Measurements from ENCODE around the gene FGD2.

The FGD2 gene

DNA sequence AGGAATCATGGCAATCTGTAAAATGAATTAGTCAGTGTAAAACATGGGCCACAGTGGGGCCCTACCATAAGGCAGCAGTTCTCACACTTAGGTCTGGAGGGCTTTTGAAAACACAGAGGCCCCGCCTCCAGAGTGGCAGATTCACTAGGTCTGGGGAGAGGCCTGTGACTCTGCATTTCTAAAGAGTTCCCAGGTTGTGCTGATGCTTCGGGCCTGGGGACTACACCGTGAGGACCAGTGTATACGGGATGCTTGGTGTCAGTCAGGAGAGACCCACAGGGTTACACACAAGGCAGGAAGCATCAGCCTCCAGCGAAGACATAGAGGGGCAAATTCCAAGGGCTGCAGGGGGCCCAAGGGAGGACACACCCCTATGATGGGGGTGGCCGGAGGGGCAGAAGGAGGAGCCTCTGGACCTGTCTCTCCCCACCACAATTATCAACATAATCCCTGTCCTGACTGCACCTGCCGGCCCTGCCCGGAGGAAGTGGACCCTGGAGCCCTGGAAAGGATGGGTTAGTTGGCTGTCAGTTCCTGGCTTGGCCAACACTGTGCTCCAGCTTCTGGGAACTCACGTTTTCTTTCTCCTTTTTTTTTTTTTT, 46.7 kb downstream of the FGD2 start:
- TF ChIP-seq, protein P1, sequence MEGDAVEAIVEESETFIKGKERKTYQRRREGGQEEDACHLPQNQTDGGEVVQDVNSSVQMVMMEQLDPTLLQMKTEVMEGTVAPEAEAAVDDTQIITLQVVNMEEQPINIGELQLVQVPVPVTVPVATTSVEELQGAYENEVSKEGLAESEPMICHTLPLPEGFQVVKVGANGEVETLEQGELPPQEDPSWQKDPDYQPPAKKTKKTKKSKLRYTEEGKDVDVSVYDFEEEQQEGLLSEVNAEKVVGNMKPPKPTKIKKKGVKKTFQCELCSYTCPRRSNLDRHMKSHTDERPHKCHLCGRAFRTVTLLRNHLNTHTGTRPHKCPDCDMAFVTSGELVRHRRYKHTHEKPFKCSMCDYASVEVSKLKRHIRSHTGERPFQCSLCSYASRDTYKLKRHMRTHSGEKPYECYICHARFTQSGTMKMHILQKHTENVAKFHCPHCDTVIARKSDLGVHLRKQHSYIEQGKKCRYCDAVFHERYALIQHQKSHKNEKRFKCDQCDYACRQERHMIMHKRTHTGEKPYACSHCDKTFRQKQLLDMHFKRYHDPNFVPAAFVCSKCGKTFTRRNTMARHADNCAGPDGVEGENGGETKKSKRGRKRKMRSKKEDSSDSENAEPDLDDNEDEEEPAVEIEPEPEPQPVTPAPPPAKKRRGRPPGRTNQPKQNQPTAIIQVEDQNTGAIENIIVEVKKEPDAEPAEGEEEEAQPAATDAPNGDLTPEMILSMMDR (IDR thresholded peaks at IDR 0.05; ENCODE audit: borderline replicate concordance, control extremely low read depth, extremely low read depth, insufficient read depth, missing control alignments), result no peak
- in situ Hi-C loops (cut with MboI; ENCODE audit: low sequenced_read_pairs, unreplicated experiment), result loop anchor here (5.0 kb wide), 1 partner anchor 120 kb away; the partner anchor contains the start of gene PIM1
- peak; percentile 17 for DNase-seq (ENCODE audit: low spot score)

DNA sequence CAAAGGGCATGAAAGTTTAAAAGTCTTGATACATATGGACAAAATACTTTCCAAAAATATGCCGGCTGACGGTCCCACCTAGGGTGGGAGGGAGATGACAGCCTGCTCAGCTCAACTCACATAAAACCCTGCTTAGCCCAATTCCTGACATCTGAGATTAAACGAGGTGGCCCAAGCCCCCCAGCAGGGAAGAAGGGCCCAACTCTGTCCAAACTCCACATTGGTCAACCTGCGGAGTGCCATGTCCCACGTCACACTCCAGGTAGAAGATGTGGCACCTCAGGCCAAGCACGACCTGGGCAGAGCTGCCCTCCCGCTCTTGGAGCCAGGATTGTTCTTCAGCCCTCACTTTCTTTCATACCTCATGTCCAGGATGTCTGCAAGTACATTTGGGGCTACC, 48.2 kb downstream of the FGD2 start:
- in situ Hi-C loops (cut with MboI; ENCODE audit: low sequenced_read_pairs, unreplicated experiment), result loop anchor here (5.0 kb wide), 1 partner anchor 119 kb away; the partner anchor contains the start of gene PIM1
- no peak for DNase-seq (ENCODE audit: low spot score)
- TF ChIP-seq, protein P1 (IDR thresholded peaks at IDR 0.05; ENCODE audit: borderline replicate concordance, control extremely low read depth, extremely low read depth, insufficient read depth, missing control alignments), result no peak

GRCh38 chr6:37054171-37054570, 48.7 kb downstream of the FGD2 start:
- TF ChIP-seq, protein P1 (IDR thresholded peaks at IDR 0.05; ENCODE audit: borderline replicate concordance, control extremely low read depth, extremely low read depth, insufficient read depth, missing control alignments), result no peak
- no peak for DNase-seq (ENCODE audit: low spot score)
- in situ Hi-C loops (cut with MboI; ENCODE audit: low sequenced_read_pairs, unreplicated experiment), result loop anchor here (5.0 kb wide), 1 partner anchor 118 kb away; the partner anchor contains the start of gene PIM1

GRCh38 chr6:37054580-37054979, 49.1 kb downstream of the FGD2 start:
- TF ChIP-seq, protein P1 (IDR thresholded peaks at IDR 0.05; ENCODE audit: borderline replicate concordance, control extremely low read depth, extremely low read depth, insufficient read depth, missing control alignments), result no peak
- in situ Hi-C loops (cut with MboI; ENCODE audit: low sequenced_read_pairs, unreplicated experiment), result loop anchor here (5.0 kb wide), 1 partner anchor 118 kb away; the partner anchor contains the start of gene PIM1
- DNase-seq (ENCODE audit: low spot score), result no peak

DNA sequence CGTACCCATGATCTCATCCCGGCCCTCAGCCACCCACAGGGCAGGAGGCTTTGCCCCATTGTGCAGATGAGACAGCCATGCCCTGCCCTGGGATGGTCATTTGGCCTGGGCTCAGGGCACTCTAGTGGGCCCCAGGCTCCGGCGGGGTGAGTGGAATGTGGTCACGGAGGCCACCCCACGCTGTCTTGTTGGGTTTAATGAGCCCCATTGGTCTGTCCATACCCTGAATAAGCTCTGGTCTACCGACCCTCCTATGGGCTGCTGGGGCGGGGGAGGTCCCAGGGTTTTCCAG, 50.6 kb downstream of the FGD2 start:
- no peak for DNase-seq (ENCODE audit: low spot score)
- TF ChIP-seq, protein P1 (IDR thresholded peaks at IDR 0.05; ENCODE audit: borderline replicate concordance, control extremely low read depth, extremely low read depth, insufficient read depth, missing control alignments), result no peak
- in situ Hi-C loops (cut with MboI; ENCODE audit: low sequenced_read_pairs, unreplicated experiment), result no loop called here

DNA sequence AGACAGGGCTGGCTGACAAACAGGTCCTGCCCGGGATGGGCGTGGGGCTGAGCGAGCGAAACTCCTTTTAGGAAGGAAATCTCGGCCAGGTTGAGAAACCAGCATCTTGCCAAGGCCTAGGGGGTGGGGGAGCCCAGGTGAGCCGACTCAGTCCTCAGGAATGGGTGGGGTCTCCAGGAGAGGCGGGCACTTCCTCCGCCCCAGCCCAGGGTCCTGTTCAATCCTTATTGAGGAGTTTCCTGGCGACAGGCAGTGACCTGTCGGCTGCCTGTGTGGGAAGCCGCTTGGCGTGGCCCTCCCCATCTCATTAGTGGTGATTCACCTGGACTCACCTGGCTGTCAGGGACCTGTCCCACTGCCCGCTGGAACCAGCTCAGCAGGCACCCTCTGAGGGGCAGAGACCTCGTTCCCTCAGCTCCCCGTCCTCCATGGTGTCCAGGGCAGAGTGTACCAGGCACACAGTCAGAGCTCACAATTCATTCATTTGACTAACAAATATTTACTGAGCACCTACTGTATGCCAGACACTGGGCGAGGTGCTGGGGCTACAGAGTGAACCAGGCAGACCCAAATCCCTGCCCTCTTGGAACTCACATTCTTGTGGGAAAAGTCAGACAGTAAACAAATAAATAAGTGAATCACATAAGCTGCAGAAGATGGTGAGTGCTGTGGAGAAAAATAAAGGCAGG, 51.1 kb downstream of the FGD2 start:
- in situ Hi-C loops (cut with MboI; ENCODE audit: low sequenced_read_pairs, unreplicated experiment), result no loop called here
- DNase-seq (ENCODE audit: low spot score), result no peak
- TF ChIP-seq, protein P1 (IDR thresholded peaks at IDR 0.05; ENCODE audit: borderline replicate concordance, control extremely low read depth, extremely low read depth, insufficient read depth, missing control alignments), result no peak
